ENCODE results near the gene CALB2.

CALB2 gene

GRCh38 chr16:71428883-71429282, 70.4 kb downstream of the CALB2 start:
- no peak for DNase-seq

GRCh38 chr16:71429581-71429980, 71.1 kb downstream of the CALB2 start:
- DNase-seq: no peak

GRCh38 chr16:71430744-71431143, 72.2 kb downstream of the CALB2 start:
- DNase-seq: no peak

DNA sequence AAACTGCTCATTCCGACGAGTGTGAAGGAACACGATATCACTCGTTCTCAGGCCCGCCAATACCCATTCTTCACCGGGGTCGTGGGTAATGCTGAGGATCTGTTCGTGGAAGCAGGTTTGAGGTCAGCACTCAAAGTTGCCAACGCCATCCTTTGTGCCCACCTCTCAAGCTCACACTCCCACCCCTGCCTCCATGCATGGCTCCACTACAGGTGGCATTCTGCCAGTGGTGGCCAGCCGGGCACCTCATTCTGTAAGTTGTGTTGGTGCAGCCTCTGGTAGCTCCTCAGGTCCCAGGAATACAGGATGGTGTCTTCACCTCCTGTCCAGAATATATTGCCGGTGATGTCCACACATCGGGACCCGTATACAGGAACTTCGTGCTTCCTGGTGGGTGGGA, 72.7 kb downstream of the CALB2 start:
- DNase-seq: no peak

GRCh38 chr16:71431991-71432390, 73.5 kb downstream of the CALB2 start:
- DNase-seq: no peak

DNA sequence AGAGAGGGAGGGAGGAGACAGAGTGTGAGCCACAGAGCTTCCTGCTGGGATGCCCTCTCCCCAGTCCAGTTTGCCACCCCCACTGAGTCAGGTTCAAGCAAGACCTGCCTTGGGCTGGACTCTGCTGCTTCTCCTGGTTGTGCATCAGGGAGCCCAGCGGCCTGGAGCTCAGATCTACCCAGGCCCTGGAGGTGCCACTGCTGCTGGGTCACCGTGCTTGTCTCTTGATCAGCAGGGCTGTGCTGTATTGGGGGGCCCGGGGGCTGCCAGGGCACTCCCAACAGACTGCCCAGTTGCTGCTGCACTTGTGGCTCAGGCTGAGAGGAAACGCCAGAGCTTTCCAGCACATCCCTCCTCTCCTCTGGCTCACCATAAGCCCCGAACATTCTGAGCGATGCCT, 74.4 kb downstream of the CALB2 start:
- DNase-seq: no peak

- DNase-seq: no peak
Observed at GRCh38 chr16:71436473-71436872, 78.0 kb downstream of the CALB2 start.

- no peak for DNase-seq
Observed at GRCh38 chr16:71439523-71439922, 81.0 kb downstream of the CALB2 start.
